ENCODE results near the gene DRGX.

DNA sequence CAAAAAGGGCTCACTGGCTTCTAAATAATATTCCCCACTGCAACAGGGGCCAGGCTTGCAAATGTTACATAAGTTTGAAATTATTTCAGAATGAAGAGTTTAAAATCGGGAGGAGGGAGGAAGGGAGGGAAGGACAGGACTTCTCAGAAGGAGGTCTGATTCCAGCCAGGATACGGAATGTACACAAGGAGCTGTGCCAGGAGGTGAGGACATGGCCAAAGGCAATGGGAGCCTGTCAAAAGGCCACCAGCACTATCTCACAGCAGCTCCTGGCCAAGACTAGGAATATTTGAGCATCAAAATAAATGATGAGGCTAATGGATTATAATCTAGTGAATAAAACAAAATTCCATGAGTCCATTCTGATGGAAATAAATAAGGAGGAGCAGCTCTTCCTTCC lies 18.6 kb upstream of the DRGX start:
- TF ChIP-seq, protein P1, sequence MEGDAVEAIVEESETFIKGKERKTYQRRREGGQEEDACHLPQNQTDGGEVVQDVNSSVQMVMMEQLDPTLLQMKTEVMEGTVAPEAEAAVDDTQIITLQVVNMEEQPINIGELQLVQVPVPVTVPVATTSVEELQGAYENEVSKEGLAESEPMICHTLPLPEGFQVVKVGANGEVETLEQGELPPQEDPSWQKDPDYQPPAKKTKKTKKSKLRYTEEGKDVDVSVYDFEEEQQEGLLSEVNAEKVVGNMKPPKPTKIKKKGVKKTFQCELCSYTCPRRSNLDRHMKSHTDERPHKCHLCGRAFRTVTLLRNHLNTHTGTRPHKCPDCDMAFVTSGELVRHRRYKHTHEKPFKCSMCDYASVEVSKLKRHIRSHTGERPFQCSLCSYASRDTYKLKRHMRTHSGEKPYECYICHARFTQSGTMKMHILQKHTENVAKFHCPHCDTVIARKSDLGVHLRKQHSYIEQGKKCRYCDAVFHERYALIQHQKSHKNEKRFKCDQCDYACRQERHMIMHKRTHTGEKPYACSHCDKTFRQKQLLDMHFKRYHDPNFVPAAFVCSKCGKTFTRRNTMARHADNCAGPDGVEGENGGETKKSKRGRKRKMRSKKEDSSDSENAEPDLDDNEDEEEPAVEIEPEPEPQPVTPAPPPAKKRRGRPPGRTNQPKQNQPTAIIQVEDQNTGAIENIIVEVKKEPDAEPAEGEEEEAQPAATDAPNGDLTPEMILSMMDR (IDR thresholded peaks at IDR 0.05; ENCODE audit: poor library complexity, severe bottlenecking): no peak
- no peak for TF ChIP-seq RAD21 (conservative IDR thresholded peaks at IDR 0.05)
- TF ChIP-seq EZH2 (IDR thresholded peaks at IDR 0.05; ENCODE audit: borderline replicate concordance, insufficient read depth, low read length, poor library complexity, severe bottlenecking): no peak
- no peak for TF ChIP-seq EP300 (conservative IDR thresholded peaks at IDR 0.05; ENCODE audit: poor library complexity, severe bottlenecking)
- TF ChIP-seq TAF1 (IDR thresholded peaks at IDR 0.05; ENCODE audit: low read depth): no peak
